Measurements from ENCODE around the gene GLIS1. TPM values are rescaled to one million over a fixed set of nuclear protein-coding genes. Genes with fewer than 3 reads are reported as not detected.

Gene GLIS1
- total RNA-seq, 1 donor from 2014 or later, result not detected

GRCh38 chr1:53693773-53694717, 44.9 kb downstream of the GLIS1 start:
- no peak for DNase-seq (ENCODE audit: low read depth, low spot score)

GRCh38 chr1:53693339-53693738, 45.6 kb downstream of the GLIS1 start:
- DNase-seq (ENCODE audit: low read depth, low spot score), result no peak

GRCh38 chr1:53691326-53691725, 47.6 kb downstream of the GLIS1 start:
- DNase-seq (ENCODE audit: low read depth, low spot score), result no peak

GRCh38 chr1:53690411-53690810, 48.6 kb downstream of the GLIS1 start:
- DNase-seq (ENCODE audit: low read depth, low spot score), result no peak

GRCh38 chr1:53689736-53690326, 49.1 kb downstream of the GLIS1 start:
- no peak for DNase-seq (ENCODE audit: low read depth, low spot score)

GRCh38 chr1:53689223-53689622, 49.7 kb downstream of the GLIS1 start:
- DNase-seq (ENCODE audit: low read depth, low spot score), result no peak

- DNase-seq (ENCODE audit: low read depth, low spot score), result no peak
Observed at GRCh38 chr1:53688381-53689102, 50.4 kb downstream of the GLIS1 start.

GRCh38 chr1:53687901-53688300, 51.1 kb downstream of the GLIS1 start:
- DNase-seq (ENCODE audit: low read depth, low spot score), result no peak

- DNase-seq (ENCODE audit: low read depth, low spot score), result no peak
Observed at GRCh38 chr1:53687426-53687825, 51.5 kb downstream of the GLIS1 start.

- DNase-seq (ENCODE audit: low read depth, low spot score), result no peak
Observed at GRCh38 chr1:53686965-53687267, 52.0 kb downstream of the GLIS1 start.

GRCh38 chr1:53686091-53686964, 52.6 kb downstream of the GLIS1 start:
- no peak for DNase-seq (ENCODE audit: low read depth, low spot score)

GRCh38 chr1:53685272-53686051, 53.5 kb downstream of the GLIS1 start:
- no peak for DNase-seq (ENCODE audit: low read depth, low spot score)

- DNase-seq (ENCODE audit: low read depth, low spot score), result no peak
Observed at GRCh38 chr1:53684741-53685140, 54.2 kb downstream of the GLIS1 start.

- no peak for DNase-seq (ENCODE audit: low read depth, low spot score)
Observed at GRCh38 chr1:53683986-53684740, 54.8 kb downstream of the GLIS1 start.

- DNase-seq (ENCODE audit: low read depth, low spot score), result no peak
Observed at GRCh38 chr1:53682881-53683280, 56.1 kb downstream of the GLIS1 start.

GRCh38 chr1:53681977-53682685, 56.8 kb downstream of the GLIS1 start:
- DNase-seq (ENCODE audit: low read depth, low spot score), result no peak

- no peak for DNase-seq (ENCODE audit: low read depth, low spot score)
Observed at GRCh38 chr1:53681351-53681976, 57.5 kb downstream of the GLIS1 start.

- no peak for DNase-seq (ENCODE audit: low read depth, low spot score)
Observed at GRCh38 chr1:53680868-53681267, 58.1 kb downstream of the GLIS1 start.
